DMS53 treated with DMSO at 0.1 percent for 48 hours (cell line): ENCODE measurements around the gene DIPK1C.

ENCODE experiments used
- DNase-seq: peaks from one replicate; lab custom pipeline; 2025; ENCODE audit not compliant: unreplicated experiment; lab: John Stamatoyannopoulos, UW

DIPK1C gene

GRCh38 chr18:74453642-74454198 lies 3.4 kb downstream of the DIPK1C start:
- DNase-seq, result no peak

- DNase-seq, result no peak
Observed at GRCh38 chr18:74453016-74453566, 4.0 kb downstream of the DIPK1C start.

- DNase-seq, result no peak
Observed at GRCh38 chr18:74451148-74451547, 6.0 kb downstream of the DIPK1C start.

- DNase-seq, result no peak
Observed at GRCh38 chr18:74450626-74451025, 6.5 kb downstream of the DIPK1C start.

- no peak for DNase-seq
Observed at GRCh38 chr18:74447404-74448152, 9.5 kb downstream of the DIPK1C start.

- no peak for DNase-seq
Observed at GRCh38 chr18:74446631-74447403, 10.3 kb downstream of the DIPK1C start.

- no peak for DNase-seq
Observed at GRCh38 chr18:74446178-74446577, 10.9 kb downstream of the DIPK1C start.

- no peak for DNase-seq
Observed at GRCh38 chr18:74445585-74445984, 11.5 kb downstream of the DIPK1C start.

GRCh38 chr18:74444104-74444503 lies 13.0 kb downstream of the DIPK1C start:
- peak; percentile 43 for DNase-seq

- DNase-seq, result no peak
Observed at GRCh38 chr18:74440808-74441427, 16.2 kb downstream of the DIPK1C start.

- DNase-seq, result no peak
Observed at GRCh38 chr18:74438091-74438490, 19.0 kb downstream of the DIPK1C start.

GRCh38 chr18:74436158-74436769 lies 20.8 kb downstream of the DIPK1C start:
- no peak for DNase-seq

- DNase-seq, result no peak
Observed at GRCh38 chr18:74435740-74436139, 21.4 kb downstream of the DIPK1C start.

GRCh38 chr18:74434466-74434865 lies 22.6 kb downstream of the DIPK1C start:
- no peak for DNase-seq

GRCh38 chr18:74430806-74431571 lies 26.1 kb downstream of the DIPK1C start:
- no peak for DNase-seq

GRCh38 chr18:74430231-74430630 lies 26.9 kb downstream of the DIPK1C start:
- no peak for DNase-seq

- no peak for DNase-seq
Observed at GRCh38 chr18:74429096-74429495, 28.0 kb downstream of the DIPK1C start.

- DNase-seq, result no peak
Observed at GRCh38 chr18:74427442-74428112, 29.5 kb downstream of the DIPK1C start.

GRCh38 chr18:74425876-74426275 lies 31.2 kb downstream of the DIPK1C start:
- DNase-seq, result no peak

GRCh38 chr18:74425161-74425560 lies 31.9 kb downstream of the DIPK1C start:
- DNase-seq, result no peak
